IPS-18c (cell line): ENCODE data around the gene DOCK4.
"Not testable (repeated sequence)": the region's sequence is repeated elsewhere in the genome, so short reads cannot be mapped to it uniquely, and the experiment has no call there.

Experiments used
- H3K4me3 ChIP-seq: 2 replicates; pipeline ENCODE4 v1.7.0; 2013; ENCODE audit warnings: low read depth, mild to moderate bottlenecking, low read length, moderate library complexity; ENCODE audit not compliant: insufficient read depth
- H3K9me3 ChIP-seq: one replicate; pipeline ENCODE4 v1.6.1; 2013; ENCODE audit warnings: mild to moderate bottlenecking, low read length, moderate library complexity; ENCODE audit not compliant: control insufficient read depth, insufficient read depth

The DOCK4 gene

DNA sequence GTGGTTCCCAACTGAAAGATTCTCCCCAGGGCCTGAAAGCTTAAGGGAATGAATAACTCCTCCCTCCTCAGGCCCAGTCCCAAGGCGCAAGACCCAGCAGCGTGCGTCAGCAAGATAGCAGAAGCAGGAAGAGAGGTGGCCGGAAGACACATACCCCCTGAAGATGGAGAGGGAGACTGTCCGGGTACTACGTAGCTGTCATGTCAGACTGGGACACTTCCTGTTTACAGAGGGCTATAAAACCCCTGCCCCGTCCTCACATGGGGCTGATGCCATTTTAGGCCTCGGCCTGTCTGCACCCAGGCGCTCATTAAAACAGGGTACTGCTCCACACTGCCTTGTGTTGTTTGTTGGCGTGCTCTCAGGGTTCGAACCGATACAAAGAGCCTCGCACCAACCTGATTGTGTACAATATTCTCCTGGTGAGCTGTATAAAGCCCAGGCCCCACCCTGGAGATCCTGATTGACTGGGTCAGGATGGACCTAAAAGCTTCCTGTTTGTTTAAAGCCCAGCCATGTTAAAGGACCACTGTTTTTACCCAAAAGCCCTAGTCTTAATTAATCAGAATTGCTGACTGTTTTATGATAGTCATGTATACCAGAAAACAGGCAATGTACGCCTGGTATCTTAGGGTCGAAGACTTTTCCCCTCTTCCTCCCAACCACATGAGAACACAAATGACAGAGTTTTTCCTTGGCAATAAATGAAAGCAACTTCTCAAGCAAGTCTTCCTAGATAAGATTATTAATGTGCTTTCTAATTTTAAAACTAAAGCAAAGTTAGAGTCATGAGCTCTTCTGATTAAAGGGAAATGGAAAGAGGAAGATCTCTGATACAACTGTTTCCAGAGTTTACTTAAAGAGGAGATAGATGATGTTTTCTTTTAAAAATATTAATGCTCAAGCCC lies 251.5 kb downstream of the DOCK4 start:
- Histone ChIP-seq H3K4me3 (no peak overlapping the region), H3K9me3 (no peaks in the 10 kb centered on the region)

DNA sequence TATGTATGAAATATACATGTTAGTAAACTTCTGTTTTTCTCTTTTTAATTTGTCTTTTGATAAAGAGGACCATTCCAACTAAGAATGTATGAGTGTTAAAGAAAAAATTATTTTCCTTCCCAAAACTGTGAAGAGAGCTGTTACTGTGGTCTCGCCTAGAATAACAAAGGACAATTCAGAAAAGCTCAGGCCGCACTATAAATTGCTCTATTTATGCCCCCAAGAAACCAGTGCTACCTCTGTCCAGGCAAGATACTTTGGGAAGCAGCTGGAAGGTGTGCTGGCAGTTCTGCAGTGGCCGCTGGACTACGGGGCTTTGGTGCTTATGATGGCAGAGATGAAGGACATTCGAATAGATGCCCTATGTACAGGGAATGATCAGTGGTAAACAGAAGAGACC lies 252.1 kb downstream of the DOCK4 start:
- Histone ChIP-seq H3K4me3 (no peak overlapping the region), H3K9me3 (no peaks in the 10 kb centered on the region)

DNA sequence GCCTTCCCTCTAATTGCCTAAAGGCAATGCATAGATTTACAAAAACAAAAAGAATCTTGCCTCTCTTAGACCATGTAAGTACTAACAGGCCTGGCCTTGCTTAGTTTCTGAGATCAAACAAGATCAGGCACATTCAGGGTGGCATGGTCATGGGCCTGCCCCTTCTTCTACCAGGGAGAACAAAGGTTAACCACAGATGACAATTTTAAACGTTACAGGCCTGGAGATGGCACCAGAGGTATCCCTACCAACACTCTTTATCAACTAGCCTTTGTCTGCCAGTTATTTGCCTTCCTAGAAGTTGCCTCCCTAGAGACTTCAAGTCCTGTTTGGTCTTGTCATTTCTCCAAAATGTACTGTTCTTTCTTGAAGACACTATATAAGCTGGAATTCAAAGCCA lies 252.6 kb downstream of the DOCK4 start:
- H3K9me3 ChIP-seq: no peaks in the 10 kb centered on the region

DNA sequence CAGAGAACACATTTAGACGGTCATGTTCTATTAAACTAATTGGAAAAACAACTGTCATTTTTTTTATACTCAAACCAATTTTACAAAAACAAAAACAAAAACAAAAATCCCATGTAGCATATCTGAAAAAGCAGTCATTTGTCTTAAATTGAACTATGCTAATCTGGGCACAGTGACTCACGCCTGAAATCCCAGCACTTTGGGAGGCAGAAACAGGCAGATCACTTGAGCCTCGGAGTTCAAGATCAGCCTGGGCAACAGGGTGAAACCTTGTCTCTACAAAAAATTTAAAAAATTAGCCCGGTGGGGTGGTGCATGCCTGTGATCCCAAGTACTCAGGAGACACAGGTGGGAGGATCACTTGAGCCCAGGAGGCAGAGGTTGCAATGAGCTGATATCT lies 253.4 kb downstream of the DOCK4 start:
- Histone ChIP-seq H3K9me3 (no peaks in the 10 kb centered on the region), H3K4me3 (no peak overlapping the region)

More for the DNA sequence above, 252.6 kb downstream of the DOCK4 start:
- H3K4me3 ChIP-seq: no peak overlapping the region

DNA sequence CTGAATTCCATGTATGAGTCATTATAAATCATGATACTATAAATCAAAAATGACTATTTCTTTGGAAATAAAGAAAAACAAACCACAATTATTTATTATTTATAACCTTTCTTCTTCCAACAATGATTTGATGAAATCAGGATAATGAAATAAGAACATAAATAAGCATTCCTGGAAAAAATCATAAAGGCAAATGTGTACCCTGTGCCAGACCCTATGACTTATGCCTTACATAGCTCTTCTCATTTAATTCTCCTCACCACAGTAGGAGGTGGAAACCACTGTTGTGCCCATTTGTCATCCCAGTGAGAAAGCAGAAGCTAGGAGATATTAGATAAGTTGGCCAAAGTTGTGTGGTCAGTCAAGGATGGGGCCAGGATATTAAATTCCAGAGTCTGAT lies 255.1 kb downstream of the DOCK4 start:
- Histone ChIP-seq H3K4me3 (no peak overlapping the region), H3K9me3 (no peaks in the 10 kb centered on the region)

DNA sequence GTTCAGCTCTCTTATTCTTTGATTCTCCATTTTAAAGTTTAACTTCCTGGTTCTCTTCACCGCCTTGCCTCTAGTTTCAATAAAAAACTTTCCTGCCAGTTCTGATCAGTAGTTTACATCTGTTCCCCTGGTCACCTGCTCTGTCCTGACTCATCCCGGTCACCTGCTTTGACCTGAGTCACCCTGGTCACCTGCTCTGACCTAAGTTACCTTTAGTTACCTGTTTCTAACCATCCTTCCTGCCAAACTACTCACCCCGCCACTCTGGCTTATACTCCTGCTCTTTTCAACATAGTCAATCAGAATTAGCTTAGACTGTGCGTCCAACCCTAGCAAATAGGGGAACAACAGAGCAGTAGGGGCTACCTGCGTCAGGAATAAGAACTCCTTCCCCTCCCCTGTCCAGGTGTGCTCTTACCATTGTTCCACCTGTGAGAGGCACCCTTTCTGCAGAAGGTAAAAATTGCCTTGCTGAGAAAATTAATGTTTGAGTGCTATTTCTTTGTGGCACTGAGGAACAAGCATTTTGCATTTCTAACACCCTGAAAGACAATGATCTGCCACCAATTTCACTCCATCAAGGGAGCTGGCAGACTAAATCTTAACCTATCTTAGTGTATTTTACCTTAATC lies 263.6 kb downstream of the DOCK4 start:
- H3K9me3 ChIP-seq: peaks cover 12% of the 10 kb centered on the region
- no peak overlapping the region for H3K4me3 ChIP-seq

DNA sequence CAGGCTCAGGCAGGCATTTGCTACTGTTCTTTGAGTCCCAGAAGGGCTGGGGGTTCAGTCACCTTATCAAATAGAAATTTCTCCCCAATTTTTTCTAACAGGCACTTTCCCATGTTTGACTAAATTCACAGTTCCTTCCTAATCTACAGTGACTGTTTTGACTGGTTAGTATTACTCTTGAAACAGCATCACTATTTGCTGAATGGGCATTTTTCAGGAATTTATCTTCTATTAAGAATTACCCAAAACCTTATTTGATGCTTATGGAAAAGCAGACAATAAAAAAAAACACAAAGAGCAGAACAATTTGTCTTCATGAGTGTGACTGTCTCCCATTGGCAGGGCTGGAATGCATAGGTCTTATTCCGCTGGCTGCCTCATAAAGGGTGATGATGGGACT lies 269.0 kb downstream of the DOCK4 start:
- no peak overlapping the region for H3K4me3 ChIP-seq
- peaks cover under 1% of the 10 kb centered on the region for H3K9me3 ChIP-seq

DNA sequence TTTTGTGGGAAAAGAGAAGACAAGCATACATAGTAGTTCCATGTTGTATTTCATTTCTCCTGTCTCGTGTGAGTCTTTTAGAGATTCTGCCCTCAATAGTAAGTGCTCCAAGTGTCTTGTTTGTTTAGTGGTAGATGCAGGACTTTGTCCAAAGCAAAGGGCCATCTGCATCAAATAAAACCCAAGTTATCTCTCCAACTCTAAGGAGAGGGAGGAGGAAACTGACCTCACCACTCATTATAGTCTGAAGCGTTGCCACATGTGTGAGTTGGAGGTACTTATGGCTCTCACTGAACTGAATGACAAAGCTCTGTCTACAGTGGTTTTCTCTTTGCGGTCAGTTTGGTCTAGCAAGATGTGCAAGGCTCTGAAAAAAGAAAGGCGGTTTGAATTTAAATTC lies 272.6 kb downstream of the DOCK4 start:
- Histone ChIP-seq H3K9me3 (no peaks in the 10 kb centered on the region), H3K4me3 (no peak overlapping the region)

DNA sequence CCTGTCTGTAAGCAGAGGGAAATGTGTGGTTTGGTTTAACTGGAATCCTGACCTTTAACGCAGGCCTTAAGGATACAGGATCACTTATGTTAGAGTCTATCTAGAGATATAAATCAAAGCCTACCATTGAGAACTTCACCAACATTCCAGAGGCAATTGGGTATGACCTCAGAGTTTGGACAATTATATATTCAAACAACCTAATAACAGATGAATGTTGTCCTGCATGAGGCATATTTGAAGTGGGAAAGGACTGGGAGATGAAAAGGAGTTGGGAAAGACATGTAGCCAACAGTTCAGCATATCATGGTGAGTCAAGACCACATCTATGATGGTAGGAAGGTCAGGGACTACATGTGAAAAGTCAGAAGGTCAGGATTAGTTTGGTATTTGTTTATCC lies 274.2 kb downstream of the DOCK4 start:
- H3K9me3 ChIP-seq: no peaks in the 10 kb centered on the region
- H3K4me3 ChIP-seq: no peak overlapping the region

DNA sequence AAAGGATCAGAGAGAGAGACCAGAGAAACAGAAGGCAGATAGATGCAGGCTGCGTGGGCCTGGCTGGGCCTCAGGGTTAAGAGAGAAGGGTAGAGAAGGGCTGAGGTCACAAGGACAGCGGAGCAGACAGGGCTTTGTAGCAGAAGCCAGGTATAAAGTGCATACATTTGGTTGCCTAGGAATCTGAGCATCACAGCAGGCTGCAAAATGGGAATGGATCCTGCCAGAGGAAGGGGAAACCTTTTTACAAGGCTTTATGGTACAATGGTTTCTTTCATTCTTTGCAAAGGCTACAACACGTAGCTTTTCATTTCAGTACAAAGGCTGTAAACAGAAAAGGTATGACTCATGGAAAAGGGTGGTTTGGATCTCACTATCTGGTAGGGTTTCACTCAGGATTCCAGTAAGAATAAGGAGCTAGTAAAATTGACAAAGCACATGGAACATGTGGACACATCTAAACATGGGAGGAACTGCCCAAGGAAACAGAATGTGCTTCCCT lies 275.1 kb downstream of the DOCK4 start:
- no peak overlapping the region for H3K4me3 ChIP-seq
- no peaks in the 10 kb centered on the region for H3K9me3 ChIP-seq

DNA sequence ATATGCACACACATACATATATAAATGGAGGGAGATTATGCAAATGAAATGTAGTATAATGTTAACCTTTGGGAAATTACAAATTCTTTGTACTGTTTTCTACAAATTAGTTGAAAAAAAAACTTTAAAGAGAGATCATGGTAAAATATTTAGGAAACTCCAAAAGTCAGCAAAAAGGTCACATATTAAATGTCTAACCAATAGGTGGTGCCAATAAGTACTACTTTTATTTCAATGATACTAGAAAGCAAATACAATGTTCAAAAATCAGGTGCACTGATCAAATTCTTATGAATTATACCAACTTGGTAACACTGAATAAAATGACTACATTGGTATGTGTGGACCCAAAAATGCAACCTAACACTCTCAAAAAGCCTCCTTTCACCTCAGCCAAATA lies 276.9 kb downstream of the DOCK4 start:
- H3K9me3 ChIP-seq: no peaks in the 10 kb centered on the region
- no peak overlapping the region for H3K4me3 ChIP-seq

DNA sequence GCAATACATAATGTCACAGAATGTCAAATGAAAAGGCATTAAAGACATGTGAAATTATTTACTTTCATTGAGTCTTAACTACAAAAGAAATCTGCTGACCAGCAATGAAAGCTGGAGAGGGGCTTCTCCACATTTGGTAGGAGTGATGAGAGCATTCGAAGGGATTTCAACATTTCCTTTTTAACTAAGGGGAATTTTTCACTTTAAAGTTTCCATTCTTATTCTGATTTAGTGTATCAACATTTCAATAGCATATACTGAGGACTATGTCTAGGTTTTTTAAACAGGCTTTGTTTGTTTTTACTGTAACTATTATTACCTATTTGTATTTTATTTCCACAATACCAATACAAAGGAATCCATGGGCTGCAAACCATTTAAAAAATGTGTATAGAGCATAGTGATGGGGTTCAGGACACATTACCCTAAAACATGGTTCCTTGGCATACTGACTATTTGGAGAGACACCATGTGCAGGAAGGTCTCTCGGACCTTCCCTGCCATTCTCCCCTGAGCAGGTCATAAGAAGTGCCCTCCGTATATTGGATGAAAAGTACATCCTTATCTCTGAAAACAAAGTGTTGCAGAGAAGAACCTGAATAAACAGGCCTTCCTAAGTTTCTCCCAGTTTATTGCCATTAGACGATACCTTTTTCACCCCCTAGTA lies 278.7 kb downstream of the DOCK4 start:
- H3K4me3 ChIP-seq: no peak overlapping the region
- no peaks in the 10 kb centered on the region for H3K9me3 ChIP-seq

DNA sequence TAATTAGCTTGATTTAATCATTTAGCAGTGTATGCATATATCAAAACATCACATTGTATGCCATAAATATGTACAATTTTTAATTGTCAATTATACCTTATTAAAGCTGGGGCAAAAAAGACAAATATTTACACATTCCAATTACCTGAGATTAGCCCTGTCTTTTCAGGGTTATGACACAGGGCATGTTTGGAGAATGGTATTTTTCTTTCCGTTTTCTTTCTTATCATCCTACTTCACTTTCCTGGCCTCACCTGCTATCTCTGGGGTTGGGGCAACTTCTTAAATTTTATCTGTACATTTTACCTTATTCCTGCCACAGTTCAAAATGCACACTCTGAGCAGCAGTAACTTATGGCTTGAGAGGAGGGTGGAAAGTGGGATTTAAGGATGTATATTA lies 285.9 kb downstream of the DOCK4 start:
- Histone ChIP-seq H3K4me3 (no peak overlapping the region), H3K9me3 (no peaks in the 10 kb centered on the region)

DNA sequence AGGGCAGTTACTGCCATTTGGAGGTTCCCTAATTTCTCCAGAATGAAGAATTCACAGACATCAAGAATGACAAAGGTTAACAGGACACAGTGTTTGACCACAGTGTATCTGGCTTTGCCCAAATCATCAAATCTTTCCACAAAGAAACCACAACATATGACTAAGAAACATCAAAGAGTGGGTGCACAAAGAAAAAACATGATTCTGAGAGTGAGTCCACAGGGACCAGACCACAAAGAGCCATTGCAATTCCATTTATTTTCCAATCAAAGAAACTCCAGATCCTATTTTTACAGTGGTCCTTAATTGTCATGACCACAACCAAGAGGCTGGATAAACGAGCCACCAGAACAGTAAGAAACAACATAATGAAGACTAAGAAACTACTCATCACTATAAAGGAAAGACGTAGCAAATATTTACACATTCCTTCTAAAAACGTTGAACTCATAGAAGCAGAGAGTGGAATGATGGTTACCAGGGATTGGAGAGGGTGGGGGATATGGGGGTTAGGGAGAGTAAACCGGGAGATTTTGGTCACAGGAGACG lies 286.5 kb downstream of the DOCK4 start:
- H3K4me3 ChIP-seq: no peak overlapping the region
- no peaks in the 10 kb centered on the region for H3K9me3 ChIP-seq

DNA sequence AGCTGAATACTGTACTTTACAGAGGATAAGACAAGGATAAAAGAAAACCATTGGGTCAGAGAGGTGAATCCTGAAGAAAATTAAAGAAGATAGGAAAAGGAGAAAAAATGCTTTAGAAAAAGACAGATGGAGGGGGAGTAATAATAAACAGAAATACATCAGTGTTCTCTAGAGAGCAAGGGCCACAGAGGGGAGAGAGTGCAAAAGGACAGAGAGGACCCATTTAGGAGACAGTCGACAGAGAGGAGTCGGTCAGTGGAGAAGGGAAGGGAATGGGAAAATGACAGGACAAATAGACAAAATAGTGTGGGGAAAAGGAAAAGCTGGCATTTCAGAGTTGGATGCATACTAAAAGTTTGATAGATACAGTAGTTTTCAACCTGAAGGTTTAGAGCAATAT lies 287.0 kb downstream of the DOCK4 start:
- no peaks in the 10 kb centered on the region for H3K9me3 ChIP-seq
- no peak overlapping the region for H3K4me3 ChIP-seq

DNA sequence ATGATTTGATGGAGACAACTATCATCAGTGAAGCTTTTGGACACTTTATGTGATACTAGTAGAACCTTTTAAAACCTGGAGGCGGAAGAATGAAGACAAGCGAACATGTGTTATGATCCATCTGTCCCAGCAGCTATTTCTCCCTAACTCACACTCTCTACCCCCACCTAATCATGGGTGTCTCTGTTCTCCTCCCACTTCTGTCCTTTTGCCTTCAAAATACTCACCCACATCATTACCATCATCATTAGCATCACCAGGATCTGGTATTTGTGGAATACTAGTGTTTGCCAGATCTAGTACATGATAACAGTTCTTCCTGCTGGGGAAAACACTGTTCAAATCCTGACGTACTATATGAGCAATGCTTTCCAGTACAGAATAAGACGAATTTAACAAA lies 287.7 kb downstream of the DOCK4 start:
- Histone ChIP-seq H3K4me3 (no peak overlapping the region), H3K9me3 (no peaks in the 10 kb centered on the region)

DNA sequence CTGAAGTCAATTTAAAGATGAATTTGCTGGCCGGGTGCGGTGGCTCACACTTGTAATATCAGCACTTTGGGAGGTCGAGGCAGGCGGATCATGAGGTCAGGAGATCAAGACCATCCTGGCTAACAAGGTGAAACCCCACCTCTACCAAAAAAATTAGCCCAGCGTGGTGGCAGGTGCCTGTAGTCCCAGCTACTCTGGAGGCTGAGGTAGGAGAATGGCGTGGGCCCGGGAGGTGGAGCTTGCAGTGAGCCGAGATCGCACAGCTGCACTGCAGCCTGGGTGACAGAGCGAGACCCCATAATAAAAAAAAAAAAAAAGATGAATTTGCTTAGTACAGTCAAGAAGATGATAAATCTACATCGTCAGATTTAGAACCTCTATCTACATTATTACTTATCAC lies 288.8 kb downstream of the DOCK4 start:
- H3K9me3 ChIP-seq, H3K4me3 ChIP-seq: not testable (repeated sequence)

DNA sequence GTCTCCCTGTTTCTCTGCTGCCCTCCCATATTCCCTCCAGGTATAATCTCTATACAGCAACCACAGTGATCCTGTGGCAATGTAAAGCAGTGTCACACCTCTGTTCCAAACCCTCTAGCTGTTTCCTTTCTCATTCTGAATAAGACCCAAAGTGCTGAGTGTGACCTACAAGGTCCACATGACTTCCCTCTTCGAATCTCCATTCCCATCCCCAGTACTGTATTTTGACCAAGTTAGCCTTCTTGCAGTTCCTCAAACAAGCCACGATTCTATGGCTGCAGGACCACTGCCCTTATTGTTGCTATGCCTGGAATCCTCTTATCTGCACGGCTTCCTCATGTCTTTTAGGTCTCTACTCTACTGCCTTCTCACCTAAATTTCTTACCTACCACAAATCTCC lies 291.9 kb downstream of the DOCK4 start:
- Histone ChIP-seq H3K9me3 (no peaks in the 10 kb centered on the region), H3K4me3 (no peak overlapping the region)
